NB4 (cell line): ENCODE results near the gene NABP2.

ENCODE experiments used
- MAX ChIP-seq: IDR thresholded peaks from 2 replicates; pipeline ENCODE4 v1.6.1; 2011; ENCODE audit warnings: low read depth, low read length
- POLR2A ChIP-seq: IDR thresholded peaks from 2 replicates; pipeline ENCODE4 v1.6.1; 2011; ENCODE audit warnings: mild to moderate bottlenecking; ENCODE audit not compliant: insufficient read length; ENCODE audit errors: extremely low read depth
- TF ChIP-seq, protein P1 (sequence below): IDR thresholded peaks from one replicate; pipeline ENCODE4 v1.5.1; 2012; ENCODE audit warnings: low read depth, low read length

GRCh38 chr12:56236091-56236490, 11.9 kb downstream of the NABP2 start:
- TF ChIP-seq POLR2A (no peak), MAX (no peak)
- TF ChIP-seq, protein P1, sequence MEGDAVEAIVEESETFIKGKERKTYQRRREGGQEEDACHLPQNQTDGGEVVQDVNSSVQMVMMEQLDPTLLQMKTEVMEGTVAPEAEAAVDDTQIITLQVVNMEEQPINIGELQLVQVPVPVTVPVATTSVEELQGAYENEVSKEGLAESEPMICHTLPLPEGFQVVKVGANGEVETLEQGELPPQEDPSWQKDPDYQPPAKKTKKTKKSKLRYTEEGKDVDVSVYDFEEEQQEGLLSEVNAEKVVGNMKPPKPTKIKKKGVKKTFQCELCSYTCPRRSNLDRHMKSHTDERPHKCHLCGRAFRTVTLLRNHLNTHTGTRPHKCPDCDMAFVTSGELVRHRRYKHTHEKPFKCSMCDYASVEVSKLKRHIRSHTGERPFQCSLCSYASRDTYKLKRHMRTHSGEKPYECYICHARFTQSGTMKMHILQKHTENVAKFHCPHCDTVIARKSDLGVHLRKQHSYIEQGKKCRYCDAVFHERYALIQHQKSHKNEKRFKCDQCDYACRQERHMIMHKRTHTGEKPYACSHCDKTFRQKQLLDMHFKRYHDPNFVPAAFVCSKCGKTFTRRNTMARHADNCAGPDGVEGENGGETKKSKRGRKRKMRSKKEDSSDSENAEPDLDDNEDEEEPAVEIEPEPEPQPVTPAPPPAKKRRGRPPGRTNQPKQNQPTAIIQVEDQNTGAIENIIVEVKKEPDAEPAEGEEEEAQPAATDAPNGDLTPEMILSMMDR = no peak
